GM08714 (cell line): ENCODE data around the gene NTF3.

Source experiments
- H3K4me3 ChIP-seq: fragments of 200-500 bp; sonication (Bioruptor generic); 2 replicates; pipeline ENCODE4 v1.5.1; 2014; ENCODE audit warnings: mild to moderate bottlenecking, low read length, inconsistent platforms
- ZNF274 ChIP-seq: IDR thresholded peaks from 2 replicates; pipeline ENCODE4 v1.6.1; 2012; ENCODE audit warnings: mild to moderate bottlenecking, low read depth, low read length

NTF3 gene

DNA sequence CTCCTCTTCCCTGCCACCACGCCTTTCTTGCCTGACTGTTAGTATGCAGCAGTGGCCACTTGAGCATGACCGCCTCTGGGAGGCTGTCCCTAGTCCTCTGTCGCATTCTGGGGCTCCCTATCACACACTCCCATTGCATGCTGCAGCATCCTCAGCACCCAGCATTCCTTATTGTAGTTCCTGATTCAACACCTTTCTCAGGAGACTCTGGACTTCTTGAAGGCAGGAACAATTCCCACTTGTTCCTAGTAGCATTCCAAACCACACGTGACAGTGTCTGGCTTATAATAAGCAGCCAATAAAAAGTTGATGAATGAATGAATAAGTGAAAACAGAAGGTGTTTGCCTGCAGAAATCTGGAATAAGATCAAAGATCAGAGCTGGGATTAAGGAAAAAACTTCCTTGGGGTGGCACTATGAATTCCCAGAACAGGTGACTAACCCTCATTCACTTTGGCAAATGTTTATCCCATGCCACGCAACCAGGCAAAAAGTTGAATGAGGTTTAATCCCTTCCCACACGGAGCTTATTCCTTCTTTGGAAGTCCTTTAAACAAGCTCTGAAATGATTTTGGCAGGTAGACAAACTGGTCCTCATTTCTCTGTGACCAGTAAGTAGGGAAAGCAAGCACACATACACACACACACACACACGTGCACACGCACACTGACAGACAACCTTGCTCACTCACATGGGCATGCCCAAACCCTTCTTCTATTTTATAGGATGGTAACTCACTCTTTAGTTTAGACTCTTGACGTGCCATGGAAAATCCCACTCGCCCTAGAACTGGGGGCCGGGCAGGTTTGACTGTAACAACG, 26.5 kb downstream of the NTF3 start:
- no peak for TF ChIP-seq ZNF274
- no peak overlapping the region for H3K4me3 ChIP-seq

DNA sequence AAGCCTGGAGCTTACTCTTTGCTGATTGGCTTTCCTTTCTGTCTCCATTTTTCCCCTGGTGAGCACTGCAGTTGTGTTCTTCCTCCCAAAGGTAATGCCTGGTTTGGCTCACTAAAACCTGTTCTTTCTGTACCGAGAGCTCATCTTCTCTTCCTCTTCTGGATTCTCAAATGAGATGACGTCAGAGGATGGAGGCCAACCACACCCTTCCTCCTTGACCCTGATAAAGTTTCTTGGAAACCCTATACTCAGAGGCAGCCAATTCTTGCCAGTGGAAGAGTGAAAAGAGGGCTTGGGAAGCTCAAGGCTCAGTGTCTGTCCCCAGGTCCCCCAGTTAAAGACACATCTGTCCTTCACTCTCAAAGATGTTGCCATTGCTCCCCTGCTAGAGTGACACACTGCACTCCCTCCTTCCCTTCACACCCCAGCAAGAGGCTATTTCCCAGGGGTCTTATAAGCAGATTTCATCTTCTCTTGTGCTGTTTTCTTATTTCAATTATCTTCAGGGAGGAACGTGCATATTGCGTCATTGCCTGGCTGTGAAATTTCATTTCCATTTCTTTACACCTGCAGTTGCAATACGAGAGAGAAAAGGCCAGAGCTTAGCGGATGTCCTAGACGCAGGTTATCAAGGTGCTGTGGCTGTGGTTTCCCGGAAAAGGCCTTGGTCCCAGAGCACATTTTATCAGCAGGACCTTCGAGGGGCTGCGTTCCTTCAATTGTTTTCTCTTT, 27.3 kb downstream of the NTF3 start:
- no peak overlapping the region for H3K4me3 ChIP-seq
- no peak for TF ChIP-seq ZNF274

DNA sequence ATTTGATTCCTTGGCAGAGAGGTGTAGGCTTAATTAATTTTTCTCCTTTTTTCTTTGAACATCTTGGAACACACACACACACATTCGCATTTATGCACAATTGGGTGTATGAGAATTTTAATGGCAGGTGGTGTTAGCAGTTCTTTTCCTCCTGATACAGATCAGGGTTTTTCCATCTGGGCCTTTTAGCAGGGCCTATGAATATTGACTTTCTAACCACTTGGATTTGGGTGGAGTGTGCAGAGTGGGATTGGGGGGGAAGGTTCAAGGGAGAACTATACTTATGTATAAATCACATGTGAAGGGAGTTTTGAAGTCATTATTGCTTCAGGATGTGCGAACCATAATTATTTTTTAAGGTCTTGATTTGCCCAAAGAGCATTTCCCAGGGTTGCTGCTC, 28.9 kb downstream of the NTF3 start:
- no peak overlapping the region for H3K4me3 ChIP-seq
- no peak for TF ChIP-seq ZNF274

DNA sequence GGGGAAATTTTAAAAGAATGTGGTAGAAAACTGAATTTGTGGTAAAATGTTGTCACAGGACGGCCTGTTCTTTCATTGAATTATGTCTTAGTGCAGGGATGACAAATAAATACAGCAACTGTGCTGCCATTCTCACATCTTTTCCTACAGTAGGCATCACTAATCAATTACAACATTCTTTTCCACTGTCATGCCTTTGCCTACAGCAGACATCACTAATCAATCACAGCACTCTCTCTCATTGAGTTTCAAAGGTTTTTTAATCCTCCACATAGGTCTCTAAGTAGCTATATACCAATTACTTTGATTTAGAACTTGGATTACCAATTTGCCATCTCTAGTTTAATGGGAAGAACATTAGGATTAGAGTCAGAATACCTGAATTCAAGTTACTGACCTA, 30.1 kb downstream of the NTF3 start:
- TF ChIP-seq ZNF274: no peak
- H3K4me3 ChIP-seq: no peak overlapping the region

DNA sequence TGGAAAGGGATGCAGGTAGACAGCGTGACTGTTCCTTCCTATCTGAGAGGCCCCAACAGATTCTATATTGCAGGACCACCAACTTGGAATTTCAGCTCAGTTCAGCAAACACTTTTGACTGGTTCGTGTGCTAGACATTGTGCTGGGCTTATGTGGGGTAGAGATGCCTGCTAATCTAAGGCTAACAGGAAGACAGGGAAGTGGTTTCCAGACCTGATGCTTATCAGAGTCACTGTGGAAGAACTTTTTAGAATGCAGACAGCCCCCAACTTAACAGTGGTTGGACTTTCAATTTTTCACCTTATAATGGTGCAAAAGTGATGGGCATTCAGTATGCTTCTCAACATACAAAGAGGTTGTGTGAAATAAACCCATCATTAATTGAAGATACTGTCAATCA, 32.2 kb downstream of the NTF3 start:
- TF ChIP-seq ZNF274: no peak
- H3K4me3 ChIP-seq: no peak overlapping the region

DNA sequence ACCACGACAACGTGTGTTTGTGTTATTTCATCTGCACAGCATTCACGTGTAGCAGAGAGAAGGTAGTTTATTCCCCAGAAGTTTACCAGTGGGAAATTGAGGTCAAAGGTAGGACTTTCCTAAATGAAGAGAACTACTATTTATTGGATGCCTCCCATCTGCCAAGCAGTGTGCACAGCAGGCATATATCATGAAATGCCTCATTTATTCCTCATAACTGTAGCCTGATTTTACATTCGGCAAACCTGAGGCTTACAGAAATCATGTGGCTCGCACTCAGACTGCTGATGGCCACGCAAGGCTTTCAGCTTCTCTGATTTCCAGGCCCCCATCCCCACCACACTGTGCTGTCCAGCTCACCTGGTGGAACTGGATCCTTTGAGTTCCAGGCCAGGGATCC, 33.5 kb downstream of the NTF3 start:
- H3K4me3 ChIP-seq: no peak overlapping the region
- TF ChIP-seq ZNF274: no peak

DNA sequence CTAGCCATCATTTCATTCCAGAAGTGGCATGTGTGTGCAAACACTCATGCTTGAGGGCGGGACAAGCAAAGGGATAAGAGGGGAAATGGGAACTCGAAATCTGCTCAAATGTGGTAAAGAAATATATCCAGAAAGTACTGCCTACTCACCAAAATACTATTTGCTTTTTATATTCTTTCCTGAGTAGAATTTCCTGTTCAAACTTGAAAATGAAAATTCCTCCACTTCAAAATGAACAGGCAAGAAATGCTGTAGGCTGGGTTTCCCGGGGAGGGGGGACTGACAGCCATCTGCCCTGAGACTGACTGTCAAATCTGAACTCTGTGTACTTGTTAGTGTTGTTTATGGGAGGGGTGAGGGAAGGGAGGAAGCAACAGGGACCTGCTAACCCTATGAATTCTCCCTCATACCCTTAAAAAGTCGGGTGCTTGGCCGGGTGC, 34.6 kb downstream of the NTF3 start:
- no peak for TF ChIP-seq ZNF274
- no peak overlapping the region for H3K4me3 ChIP-seq

DNA sequence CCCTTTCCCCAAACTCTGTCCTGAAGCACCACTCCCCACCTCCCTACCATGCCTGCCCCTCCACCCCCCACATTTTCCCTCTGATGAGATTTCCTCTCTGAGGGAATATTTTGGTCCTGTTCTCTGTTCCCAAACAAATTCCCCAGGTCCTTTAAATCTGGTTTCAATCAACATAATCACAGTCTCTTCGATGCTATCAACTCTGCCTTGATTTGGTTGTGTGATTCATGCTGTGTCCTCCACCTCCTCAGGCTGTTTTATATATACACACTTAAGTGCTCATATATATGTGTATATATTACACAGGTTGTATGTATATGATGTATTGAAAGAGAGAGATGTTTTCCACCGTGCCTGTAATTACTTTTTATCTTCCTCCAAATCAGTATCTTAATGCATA, 36.0 kb downstream of the NTF3 start:
- no peak overlapping the region for H3K4me3 ChIP-seq

DNA sequence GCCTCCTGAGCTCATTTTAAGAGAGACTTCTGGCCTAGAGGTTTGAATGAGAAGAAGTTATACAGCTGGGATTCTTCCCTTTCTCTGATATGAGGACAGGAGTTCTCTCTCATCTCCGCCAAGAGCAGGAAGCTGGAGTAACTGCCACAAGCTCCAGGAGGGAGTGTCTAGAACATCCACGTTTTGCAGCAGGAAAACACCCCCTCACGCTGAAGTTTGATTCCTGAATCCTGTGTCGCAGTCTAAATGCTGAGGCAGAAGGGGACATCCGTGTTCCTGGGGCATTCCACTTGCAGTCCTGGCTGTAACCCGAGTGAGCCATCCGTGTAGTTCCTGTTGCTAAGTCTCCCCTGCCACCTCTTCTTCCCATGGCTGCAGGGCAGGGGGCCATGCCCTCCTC, 38.3 kb downstream of the NTF3 start:
- no peak for TF ChIP-seq ZNF274
- H3K4me3 ChIP-seq: no peak overlapping the region

More for the DNA sequence above, 36.0 kb downstream of the NTF3 start:
- no peak for TF ChIP-seq ZNF274

DNA sequence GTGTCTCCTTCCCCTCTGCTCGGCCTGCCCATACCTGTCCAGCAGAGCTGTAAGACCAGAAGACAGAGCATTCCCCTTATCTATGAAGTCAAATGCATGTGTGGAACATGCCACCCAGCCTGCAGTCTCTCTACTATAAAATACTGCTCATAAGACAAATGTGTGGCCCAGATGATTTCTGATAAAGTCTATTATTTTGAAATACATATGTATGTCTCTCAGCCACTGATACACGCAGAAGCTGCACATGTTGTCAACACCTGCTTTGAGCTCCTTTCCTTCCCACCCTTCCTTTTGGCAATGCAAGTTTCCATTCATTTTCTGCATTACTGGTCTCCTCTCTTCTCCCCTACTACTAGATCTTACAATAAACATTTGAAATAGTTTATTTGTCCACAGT, 38.8 kb downstream of the NTF3 start:
- no peak for TF ChIP-seq ZNF274
- H3K4me3 ChIP-seq: no peak overlapping the region

DNA sequence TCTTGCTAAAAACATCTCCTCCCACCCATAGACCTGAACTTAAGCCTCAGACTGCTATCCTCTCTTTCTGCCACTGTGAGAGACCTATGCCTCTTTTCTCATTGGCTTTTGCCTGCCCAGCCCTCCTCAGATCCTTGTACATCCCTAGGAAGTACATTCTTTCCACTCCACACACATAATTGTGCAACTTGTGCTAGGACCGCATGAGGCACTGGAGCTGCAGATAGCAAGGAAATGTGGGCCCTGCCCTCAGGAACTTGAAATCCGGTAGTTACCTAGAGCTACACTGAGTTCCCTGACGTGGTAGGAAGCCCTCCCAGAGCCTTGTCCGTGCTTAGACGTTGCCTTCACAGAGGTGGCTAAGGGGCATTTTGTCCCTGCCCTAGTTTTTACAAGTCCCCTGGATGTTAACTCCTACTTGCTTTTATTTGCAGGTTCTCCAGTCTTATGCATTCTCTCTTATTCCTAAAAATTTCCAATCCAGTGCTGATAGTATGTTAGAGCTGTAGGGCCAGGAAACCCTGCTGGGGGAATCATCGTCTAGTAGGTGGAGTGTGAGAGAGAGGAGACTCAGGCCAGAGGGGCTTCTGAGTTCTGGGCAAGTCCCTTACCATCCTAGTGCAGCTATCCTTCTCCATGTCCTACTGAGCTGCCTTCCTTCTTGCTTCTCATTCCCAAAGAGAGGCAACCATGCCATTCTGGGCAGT, 41.3 kb downstream of the NTF3 start:
- H3K4me3 ChIP-seq: no peak overlapping the region
- no peak for TF ChIP-seq ZNF274

DNA sequence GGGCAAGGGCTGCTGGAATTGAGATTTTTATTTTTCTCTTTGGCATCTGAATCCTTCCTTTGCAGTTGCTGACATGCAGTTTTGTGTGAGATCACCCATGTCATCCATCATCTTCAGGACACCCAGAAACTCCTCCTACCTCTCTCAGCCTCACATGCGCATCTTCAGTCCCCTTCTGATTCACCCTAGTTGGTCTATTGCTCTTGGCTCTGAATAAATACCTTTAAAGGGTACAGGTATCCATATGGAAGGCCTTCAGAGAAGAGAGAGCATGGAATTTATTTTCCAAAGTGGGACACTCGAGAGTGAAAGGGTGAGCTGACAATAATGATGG, 41.8 kb downstream of the NTF3 start:
- no peak overlapping the region for H3K4me3 ChIP-seq
- TF ChIP-seq ZNF274: no peak

DNA sequence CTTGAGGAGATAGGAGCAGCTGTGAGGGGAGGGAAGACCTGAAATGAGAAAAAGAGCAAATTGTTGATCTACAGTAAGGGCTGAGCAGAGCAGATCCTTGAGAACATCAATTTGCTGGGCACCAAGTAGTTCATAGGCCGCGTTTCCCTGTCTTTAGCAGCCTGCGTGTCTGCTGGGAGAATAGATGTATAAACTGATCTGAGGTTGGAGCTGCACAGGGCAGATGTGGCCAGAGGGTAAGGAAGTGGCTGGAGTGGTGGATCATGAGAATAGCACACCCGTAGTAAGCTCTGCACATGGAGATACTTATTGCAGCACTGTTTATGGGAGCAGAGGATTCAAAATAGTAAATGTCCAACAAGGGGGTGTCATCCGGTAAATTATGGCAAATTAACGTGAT, 44.4 kb downstream of the NTF3 start:
- no peak for TF ChIP-seq ZNF274
- H3K4me3 ChIP-seq: no peak overlapping the region

DNA sequence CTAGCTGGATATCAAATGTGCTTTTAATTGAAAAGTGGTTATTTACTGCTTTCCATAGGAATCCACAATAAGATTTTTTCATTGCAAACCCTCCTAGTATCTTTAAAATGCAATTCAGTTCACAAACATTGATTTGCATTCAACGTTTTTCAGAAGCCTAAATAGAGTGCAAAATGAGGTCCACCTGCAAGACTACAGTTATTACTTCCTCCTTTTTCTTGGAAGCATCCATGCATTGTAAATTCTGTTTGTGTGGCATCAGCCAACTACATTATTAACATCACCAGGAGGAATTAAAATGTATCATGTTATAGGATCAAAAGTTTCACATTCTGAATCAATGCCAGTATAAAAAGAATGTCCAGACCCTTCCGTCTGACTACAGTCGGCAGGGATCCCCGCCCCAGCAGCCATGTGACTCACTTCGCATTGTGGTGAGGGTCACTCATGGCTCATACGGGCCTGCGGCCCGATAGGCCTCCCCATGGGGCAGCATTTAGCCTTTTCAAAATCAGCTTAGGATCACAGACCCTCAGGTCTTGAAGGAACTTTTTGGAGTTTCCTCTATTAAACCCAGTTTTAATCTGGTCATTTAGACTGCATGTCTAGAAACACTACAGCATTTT, 46.3 kb downstream of the NTF3 start:
- no peak overlapping the region for H3K4me3 ChIP-seq
- no peak for TF ChIP-seq ZNF274

DNA sequence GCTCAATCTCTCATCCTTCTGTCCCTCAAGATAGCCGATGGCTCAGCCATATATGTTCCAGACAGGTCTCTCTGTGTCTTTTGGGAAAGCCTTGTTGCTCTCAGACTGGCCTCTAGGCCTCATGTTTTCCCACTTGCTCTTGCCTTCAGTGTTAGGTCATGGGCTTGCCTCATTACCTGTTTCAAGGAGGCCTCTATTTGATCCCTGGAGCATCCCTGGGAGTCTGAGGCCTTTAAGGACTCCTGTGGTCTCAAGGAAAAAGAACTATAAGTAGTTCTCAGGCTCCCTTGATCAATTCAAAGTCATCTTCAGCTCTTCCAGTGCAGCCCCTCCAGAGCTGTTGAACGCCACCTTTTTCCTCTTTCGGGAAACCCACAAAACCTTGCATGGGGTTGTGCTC, 47.9 kb downstream of the NTF3 start:
- H3K4me3 ChIP-seq: no peak overlapping the region
- TF ChIP-seq ZNF274: no peak
